GM21515 (cell line): ENCODE measurements around the gene CHRNA9.

Source experiments
- ATAC-seq: cut with Tn5 transposase; IDR thresholded peaks from one replicate; pipeline ENCODE4 v1.9.1; 2021; ENCODE audit not compliant: unreplicated experiment

Gene CHRNA9

DNA sequence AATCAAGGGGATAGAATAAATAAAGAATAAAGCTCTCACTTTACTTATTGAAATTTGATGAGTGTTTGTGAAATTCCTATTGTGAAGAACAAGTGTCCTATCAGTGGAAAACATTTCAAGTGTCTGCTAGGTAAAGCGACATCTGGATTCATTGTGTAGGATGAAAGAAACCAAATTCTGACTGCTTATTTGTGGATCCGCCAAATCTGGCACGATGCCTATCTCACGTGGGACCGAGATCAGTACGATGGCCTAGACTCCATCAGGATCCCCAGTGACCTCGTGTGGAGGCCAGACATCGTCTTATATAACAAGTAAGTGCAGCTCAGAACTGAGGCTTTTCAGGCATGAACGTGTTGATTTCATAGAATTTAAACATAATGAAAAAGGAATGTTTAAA lies 1.9 kb downstream of the CHRNA9 start:
- ATAC-seq = no peak

DNA sequence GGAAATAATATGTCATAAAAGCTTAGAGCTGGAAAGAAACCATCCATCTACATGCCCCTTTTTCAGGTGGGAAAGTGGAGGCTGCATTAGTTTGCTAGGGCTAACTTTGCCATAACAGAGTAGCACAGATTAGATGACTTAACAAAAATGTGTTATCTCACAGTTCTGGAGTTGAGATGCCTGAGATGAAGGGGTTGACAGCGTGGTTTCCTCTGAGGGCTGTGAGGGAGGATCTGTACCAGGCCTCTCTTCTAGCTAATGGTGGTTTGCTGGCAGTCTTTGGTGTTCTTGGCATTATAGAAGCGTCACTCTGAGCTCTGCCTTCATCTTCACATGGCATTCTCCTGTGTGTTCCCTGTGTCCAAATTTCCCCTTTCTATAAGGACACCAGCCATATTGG lies 2.4 kb downstream of the CHRNA9 start:
- no peak for ATAC-seq

DNA sequence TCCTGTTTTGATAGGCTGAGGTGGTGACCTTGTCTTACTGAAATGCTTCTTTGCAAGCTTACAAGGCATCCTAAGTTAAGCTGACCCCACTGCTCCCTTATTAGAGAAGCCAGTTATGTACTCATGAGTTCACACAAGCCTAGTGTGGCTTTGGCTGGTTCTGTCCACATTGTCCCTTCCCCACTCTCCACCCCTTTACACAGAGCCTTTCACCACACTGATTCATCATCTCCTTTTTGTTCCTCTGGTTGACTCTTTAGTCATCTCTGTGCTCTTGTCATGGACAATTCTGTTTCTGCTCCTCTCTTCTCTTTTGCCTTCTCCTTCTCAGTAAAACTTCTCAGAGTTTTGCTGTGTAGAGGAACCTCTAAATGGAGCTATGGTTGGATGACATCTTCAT lies 4.9 kb downstream of the CHRNA9 start:
- no peak for ATAC-seq

DNA sequence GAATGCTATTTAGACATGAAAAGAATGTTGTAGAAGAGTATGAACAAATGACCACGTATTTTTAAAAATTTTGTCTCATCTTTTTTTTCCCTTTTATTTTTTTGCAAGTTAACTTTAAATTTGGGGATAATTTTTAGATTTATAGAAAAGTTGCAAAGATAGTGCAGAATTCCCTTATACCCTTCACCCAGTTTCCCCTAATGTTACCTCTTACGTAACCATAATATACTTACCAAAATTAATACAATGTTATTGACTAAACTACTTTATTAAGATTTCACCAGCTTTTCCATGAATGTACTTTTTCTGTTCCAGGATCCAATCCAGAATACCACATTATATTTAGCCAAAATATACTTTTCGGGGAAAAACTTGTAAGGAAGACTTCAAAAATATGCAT lies 12.3 kb downstream of the CHRNA9 start:
- no peak for ATAC-seq

DNA sequence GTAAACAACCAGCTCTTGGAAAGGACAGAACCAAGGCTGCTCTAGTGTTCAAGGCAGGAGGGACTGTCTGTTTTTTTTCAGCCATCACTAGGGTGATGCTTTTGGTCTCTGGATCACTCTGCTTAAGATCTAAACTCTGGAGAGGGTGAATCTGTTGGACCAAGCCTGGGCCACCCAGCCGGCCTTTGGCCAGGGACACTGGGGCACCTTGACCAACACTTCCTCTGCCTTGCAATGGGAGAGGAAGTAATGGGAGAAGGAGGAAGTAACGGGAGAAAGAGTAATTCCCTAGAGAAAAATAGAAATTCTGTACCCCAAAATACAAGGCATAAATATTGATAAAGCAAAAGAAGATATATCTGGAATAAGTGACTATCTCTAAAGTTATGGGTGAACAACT lies 12.9 kb downstream of the CHRNA9 start:
- ATAC-seq = no peak

DNA sequence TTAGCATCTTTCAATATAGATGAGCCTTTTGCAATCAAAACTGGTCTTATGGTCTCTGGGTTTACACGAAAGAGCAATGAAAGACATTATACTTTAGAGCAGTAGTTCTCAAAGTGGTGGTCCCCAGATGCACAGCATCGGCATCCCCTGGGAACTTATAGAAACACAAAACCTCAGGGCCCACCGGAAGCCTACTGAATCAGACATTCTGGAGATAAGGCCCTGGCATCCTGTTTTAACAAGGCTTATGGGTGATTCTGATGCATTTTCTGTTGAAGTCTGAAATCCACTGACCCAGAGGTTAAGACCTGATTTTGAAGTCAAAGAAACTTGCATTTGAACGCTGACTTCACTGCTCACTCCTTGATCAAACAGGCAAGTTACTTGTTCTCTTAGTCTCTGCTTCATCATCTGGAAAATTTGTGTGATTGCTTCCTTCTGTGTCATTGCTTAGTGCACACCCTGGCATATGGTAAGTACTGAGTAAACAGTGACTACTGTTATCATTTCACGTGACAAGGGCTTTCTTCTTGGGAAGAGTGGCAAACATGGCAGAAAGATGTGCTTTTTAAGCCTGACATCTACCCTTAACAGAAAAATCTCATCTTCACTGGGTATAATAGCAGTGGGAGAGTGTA lies 14.5 kb downstream of the CHRNA9 start:
- no peak for ATAC-seq

DNA sequence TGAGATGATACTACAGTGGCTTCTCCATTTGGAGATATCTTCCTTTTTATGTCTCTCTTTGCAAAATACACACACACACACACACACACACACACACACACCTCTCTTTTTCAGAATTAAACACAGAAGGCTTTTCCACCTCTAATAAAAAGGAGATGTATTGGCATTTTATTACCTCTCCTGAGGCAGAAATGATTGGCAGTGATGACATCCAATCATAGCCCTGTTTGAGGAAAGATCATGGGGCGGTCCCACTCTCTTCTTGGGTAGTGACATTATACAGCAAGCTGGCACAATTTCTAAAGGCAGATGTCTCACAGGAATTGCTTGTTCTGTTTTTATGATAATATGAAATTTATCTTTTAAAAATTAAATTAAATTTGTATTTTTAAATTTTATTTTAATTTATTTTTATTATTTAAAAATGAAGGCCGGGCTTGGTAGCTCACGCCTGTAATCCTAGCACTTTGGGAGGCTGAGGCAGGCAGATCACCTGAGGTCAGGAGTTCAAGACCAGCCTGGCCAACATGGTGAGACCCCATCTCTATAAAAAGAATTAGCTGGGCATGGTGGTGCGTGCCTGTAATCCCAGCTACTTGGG lies 15.6 kb downstream of the CHRNA9 start:
- ATAC-seq = no peak

DNA sequence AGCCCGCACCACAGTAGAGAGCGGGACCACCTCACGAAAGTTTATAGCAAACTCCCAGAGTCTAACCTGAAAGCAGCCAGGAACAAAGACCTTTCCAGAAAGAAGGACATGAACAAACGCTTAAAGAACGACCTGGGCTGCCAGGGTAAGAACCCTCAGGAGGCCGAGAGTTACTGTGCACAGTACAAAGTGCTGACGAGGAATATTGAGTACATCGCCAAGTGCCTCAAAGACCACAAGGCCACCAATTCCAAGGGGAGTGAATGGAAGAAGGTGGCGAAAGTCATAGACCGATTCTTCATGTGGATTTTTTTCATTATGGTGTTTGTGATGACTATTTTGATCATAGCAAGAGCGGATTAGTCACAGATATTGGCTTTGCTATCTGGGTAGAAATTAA lies 19.0 kb downstream of the CHRNA9 start:
- ATAC-seq = no peak

DNA sequence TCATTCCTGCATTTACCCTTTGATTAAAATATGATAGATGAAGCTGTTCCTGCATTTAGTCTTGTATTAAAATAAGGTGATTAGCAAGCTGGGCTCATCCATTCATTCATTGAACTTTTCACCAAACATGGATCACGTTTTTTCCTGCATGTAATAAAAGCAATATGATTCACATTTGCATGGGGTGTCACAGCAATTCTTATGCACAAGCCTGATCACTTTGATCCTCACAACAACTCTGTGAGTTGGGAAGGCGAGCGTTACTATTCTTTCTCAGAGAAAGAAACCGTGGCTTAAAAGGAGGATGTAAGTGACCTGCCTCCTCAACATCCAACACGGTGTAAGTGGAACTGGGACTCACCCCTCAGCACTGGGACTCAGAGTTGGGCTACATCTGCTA lies 20.0 kb downstream of the CHRNA9 start:
- no peak for ATAC-seq

DNA sequence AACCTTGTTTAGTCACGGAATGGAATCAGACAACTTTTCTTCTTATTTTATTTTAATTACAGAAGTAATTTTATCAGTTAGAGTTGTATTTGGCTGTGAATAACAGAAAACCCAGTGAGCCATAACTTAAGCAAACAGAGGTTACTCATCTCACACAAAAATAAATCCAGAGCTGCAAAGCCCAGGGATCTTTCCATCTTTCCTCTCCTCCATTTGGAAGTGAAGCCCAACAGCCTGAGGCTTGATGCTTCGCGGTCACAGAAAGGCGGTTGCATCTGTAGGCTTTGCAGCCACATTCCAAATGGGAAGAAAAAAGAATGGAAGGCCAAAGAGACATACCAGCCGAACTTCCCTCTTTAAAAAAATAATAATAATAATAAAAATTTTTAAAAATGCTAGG lies 22.6 kb downstream of the CHRNA9 start:
- ATAC-seq = no peak

DNA sequence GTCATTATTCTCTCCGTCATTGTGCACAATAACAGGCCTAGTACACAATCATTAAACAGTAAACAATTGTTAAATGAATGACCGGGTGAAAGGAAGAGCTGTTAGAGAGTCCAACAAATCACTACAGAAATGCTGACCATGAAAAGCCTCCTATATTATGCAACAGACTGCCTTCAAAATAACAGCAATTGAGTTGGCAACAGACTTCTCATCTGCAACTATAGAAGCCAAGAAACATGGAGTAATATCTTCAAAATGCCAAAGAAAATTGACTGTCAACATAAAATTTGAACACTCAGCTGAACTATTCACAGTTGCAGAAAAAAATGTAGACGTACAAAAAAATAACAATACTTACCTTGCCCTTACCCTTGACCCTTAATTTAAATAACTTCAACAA lies 26.2 kb downstream of the CHRNA9 start:
- ATAC-seq = no peak

DNA sequence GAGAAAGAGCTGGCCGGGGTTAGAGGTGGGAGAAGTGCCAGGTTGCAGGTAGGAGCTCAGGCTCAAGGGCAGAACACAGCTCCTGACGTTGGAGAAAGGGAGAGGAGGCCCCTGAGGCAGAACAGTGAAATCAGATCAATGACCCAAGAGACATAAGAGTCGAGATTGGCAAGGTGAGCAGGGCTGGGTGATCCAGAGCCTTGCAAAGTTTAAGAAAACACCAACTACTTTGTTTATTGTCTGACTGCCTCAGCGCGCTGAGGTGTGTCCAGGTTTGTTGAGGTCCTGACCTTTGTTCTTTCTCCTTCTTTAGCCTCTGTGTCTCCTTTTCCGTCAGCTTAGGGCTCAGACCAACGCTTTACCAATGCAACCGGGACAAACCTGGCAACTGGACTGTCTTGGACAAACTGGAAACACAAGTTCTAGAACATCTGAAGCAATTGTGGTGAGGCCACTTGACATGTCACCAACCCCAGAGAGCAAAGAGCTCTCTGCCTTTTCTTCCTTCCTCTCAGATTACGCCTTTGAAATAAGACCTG lies 28.3 kb downstream of the CHRNA9 start:
- no peak for ATAC-seq

DNA sequence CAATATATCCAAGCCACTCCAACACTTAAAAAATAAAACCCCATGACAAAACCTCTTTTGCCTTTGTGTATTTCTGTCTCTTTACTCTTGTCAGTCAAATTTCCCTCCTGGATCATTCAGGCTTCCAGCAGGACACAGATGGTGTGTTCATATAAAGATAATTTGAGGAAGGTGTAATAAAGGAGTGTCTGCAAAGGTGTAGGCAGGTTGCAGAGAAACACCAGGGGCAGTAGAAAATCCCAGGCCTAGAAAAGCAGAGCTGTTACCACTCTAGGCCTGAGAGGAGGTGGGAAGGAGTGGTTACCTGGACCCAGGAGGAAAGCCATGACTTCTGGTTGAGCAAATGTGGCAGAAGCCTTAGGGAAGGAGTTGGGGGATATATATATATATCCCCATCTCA lies 28.8 kb downstream of the CHRNA9 start:
- ATAC-seq = no peak

DNA sequence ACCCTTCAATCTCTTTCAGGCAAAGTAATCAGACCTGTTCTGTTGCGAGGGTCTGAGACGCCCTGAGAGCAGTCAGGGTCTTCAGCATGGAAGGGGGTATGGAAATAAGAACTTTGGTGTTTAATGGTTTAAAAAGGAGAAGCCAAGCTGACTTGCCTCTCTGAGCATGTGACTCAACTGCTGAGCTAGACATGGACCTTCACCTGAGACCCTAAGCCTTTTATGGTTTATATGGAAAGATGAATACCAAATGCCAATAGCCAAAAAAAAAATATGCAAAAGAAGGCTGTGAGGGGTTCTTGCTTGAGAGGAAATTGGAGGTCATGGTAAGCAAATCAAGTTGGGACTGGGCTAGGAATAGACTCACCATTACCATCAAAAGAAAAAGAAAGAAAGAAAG lies 30.6 kb downstream of the CHRNA9 start:
- no peak for ATAC-seq

DNA sequence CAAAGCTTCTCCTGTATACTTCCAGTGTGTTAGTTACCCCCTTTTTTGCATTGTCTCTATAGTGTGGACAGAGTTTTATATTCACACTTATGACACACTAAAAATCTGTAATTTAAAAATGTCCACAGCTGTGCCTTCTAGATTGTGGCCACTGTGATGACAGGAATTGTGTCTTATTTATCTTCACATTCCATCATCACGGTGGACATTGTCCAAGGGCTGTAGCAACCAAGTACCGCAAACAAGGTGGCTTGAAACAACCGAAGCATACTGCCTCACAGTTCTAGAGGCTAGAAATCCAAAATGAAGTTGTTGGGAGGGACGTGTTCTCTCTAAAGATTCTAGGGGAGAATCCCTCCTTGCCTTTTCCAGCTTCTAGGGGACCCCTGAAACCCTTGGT lies 32.3 kb downstream of the CHRNA9 start:
- no peak for ATAC-seq

DNA sequence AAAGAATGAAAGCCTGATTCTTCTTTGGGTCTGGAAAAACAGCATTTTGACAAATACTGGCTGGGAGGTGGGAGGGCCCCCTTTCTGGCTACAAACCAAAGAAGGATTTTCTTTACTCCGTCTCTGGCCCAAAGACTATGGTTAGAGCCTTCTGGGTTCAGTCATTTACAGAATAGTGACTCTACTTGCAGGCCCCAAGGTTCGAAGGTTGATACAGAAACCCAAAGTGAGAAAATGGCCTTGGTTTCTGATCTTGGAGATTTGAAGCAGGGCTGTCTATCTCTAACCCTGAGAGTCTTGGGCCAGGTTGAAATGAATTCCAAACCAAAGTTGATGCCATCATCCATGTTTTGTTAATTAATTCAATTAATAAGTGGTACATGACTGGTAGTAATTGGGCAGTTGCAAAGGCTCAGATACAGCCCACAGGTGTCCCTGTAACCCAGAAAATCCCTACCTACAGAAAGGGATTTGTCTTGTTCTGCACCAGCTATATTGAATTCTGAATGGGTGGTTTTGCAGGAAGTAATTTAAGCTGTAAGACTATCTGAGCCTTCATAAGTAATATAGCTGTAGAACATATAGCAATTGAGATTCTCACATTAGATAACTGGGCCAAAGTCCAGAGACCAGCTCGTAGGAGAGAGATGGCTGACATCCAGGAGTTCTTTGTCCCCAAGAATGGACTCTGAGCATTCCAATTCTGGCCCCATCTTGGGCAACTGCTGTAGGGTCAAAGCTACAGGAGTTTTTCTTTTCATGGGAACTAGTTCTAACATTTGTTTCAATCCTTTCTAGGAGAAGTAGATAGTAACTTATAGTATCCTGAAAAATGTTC lies 34.5 kb downstream of the CHRNA9 start:
- no peak for ATAC-seq

DNA sequence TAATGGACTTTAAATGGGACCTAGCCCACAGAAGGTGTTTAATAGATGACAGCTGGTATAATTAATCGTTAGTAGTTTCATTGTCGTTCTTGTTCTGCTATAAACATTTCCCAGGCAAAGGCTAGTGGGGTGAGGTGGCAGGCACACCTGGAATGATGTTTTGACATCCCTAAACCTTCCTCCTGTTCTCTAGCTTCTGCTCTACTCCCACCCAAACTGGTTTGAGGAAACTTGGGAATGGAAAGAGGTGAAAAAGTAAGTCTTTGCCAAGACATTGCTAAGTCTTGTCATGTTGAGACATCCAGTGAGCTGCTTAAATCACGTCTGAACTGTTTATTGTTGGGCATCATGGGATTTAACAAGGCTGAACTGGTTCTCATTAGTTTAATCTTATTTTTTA lies 37.5 kb downstream of the CHRNA9 start:
- ATAC-seq = no peak

DNA sequence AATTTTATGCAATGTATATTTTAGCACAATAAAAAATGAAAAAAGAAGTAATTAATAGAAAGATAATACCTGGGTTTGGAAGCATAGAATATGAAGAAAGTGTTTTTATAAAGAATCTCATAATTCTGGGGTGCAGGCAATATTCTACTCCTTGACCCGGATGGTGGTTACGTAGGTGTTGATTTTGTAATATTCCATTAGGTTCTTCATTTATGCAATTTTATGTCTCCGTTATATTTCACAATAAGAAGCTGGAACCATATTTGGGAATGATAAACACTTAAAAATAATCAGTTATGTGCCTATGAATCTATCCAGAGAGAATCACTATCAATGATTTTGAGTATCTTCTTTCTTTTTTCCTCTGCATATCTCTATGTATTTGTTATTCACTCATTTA lies 38.5 kb downstream of the CHRNA9 start:
- ATAC-seq = no peak

DNA sequence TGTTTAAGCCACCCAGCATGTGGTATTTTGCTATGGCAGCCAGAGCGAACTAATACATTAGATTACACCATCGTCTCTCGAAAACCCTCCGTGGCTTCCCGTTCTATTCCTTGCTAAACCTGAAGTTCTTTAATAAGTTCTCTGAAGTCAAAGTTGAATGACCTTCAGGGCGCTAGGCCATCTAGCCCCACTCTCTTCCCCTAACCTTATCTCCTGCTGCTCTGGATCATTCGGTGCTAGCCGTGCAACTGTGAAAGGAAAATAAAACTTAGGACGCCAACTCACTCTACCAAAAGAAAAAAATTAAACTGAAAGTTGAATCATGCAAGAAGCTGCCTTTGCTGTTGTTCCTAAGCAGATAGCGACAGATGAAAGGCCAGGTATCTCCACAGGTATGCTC lies 40.0 kb downstream of the CHRNA9 start:
- ATAC-seq = no peak

DNA sequence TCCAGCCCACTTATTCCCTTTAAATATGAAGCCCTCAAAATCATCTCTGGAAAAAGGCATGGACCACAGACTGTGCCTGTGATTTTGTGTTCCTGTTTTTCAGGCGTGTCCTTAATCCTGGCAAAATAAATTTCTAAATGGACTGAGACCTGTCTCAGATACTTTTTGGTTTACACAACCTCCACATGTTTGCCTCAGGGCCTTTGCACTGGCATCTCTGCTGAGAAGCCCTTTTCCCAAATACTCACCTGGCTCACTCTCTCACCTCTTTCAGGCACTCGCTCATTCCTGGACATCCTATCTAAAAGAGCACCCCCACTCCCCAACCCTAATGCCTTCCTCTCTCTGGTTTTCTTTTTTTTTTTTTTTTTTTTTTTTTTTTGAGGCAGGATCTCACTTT lies 40.5 kb downstream of the CHRNA9 start:
- ATAC-seq = no peak

DNA sequence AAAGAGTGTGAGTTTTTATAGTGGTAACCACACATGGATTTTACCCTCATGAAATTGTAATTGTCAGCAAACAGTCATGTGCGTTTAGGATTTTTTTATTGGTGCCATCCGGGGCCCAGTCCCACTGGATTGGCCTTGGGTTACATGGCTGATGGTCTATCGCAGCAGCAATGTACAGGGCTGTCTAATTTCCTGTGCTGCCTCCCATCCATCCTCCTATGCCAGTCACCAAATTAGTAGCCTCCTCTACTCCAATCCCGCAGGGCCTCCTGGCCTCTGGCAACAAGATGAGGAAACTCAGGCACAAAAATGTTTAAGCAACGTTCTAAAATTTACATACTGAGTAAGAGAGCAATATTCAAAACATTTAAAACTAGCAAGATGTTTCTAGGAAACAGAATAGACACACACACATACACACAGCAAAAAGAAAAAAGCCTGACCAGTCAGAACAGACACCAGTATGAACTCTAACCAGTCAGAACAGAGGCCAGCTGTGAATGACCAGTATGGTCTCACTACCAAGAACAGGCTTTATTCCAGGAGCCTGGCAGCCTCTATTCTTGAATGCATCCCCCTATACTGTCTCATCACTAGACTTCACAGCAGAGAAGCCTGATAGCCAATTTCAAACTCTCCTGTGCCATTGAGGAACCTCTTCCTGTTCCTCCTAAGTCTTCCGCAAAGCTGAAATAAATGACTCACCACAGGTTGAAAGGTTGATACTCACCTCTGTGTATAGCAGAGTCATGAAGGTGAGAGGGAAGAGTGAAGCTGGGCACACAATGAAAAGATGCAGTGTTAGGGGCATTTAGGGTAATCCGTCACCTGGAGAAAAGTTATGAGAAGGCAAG lies 42.6 kb downstream of the CHRNA9 start:
- no peak for ATAC-seq
